Stimulated activated CD4-positive, alpha-beta T cell treated with anti-CD3 and anti-CD28 coated beads, Interleukin-1b, Interleukin-23, amount 100 ng/mL, for 4 hours (primary cell): Measurements from ENCODE around the gene SLC39A9.
A peak's percentile ranks its signal among the peaks of the same experiment; 100 is the strongest.

Experiments used
- DNase-seq, 2 donors: peaks; one replicate each; pipeline ENCODE4 v3.0.0-alpha.2; 2020; ENCODE audit warnings: low read depth in 2 of 2

SLC39A9 gene

DNA sequence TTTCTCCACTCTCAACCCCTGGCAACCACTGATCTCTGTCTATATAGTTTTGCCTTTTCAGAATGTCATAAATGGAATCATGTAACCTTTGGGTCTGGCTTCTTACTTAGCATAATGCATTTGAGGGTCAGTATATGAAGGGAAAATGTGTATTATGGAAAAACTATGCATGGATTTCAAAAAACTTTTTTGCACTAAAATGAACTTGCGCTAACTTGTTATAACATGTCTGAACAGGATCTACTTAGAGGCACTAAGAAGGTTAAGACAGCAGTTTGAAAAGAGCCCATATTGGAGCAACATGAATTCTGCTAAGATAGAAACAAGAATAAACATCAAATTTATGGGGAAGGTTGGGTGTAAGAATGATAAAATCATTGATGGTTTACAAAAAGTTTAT, 29.1 kb downstream of the SLC39A9 start:
- no peak for DNase-seq

DNA sequence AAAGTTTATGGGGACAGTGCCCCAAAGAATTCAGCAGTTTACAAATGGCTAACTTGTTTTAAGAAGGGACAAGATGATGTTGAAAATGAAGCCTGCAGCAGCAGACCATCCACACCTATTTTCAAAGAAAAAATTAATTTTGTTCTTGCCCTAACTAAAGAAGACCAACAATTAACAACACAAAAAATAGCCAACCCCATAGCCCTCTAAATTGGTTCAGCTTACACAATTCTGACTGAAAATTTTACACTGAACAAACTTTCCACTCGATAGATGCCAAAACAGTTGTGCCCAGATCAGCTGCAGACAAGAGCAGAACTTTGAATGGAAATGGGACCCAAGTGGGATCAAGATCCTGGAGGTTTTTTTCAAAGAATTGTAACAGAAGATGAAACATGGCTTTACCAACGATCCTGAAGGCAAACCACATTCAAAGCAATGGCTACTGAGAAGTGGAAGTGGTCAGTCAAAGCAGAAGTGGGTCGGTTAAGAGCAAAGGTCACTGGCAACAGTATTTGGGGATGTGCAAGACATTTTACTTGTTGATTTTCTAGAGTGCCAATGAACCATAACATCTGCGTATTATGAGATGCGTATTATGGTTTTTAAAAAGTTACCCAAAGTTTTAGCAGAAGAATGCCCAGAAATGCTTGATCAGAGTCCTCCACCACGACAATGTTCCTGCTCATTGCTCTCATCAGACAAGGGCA, 30.0 kb downstream of the SLC39A9 start:
- no peak for DNase-seq

GRCh38 chr14:69429643-69430042, 31.2 kb downstream of the SLC39A9 start:
- DNase-seq = no peak

- no peak for DNase-seq
Measured at GRCh38 chr14:69430306-69430939, 31.9 kb downstream of the SLC39A9 start.

DNA sequence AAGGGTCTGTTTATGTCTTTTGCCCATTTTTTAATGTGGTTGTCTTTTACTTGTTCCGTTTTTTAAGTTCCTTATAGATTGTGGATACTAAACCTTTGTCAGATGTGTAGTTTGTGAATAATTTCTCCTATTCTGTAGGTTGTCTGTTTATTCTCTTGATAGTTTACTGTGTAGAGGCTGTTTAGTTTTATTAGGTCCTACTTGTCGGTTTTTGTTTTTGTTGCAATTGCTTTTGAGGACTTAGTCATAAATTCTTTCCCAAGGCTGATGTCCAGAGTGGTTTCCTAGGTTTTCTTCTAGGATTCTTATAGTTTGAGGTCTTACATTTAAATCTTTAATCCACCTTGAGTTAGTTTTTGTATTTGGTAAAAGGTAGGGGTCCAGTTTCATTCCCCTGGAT, 33.9 kb downstream of the SLC39A9 start:
- DNase-seq = no peak

DNA sequence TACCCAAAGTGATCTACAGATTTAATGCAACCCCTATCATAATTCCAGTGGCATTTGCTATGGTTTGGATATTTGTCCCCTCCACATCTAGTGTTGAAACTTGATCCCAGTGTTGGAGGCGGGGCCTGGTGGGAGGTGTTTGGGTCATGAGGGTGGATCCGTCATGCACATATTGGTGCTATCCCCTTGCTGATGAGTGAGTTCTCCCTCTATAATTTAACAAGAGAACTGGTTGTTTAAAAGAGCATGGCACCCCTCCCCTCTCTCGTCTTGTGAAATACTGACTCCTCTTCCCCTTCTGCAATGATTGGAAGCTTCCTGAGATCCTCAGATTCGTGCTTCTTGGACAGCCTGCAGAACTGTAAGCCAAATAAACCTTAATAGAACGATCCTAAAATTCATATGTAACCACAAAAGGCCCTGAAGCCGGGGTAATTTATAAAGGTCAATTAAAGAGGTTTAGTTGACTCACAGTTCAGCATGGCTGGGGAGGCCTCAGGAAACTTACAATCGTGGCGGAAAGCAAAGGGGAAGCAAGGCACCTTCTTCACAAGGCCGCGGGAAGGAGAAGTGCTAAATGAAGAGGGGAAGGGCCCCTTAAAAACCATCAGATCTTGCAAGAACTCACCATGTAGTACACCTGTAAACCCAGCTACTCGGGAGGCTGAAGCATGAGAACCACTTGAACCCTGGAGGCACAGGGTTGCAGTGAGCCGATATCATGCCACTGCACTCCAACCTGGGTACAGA, 41.2 kb downstream of the SLC39A9 start:
- no peak for DNase-seq

GRCh38 chr14:69441948-69442347, 43.5 kb downstream of the SLC39A9 start:
- DNase-seq = no peak

GRCh38 chr14:69443296-69443805, 44.9 kb downstream of the SLC39A9 start:
- no peak for DNase-seq

DNA sequence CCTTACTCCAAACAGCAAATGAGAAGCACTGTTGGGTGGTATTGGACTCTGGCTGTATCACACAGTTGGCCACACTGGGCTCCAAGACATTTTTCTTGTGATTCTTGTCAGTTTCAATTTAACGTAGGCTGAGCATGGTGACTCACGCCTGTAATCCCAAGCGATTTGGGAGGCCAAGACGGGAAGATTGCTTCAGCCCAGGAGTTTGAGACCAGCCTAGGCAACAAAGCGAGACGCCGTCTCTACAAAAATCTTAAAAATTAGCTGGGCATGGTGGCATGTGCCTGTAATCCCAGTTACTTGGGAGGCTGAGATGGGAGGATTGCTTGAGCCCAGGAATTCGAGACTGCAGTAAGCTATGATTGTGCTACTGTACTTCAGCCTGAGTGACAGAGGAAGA, 50.7 kb downstream of the SLC39A9 start:
- no peak for DNase-seq

- DNase-seq = no peak
Measured at GRCh38 chr14:69451941-69452340, 53.4 kb downstream of the SLC39A9 start.

DNA sequence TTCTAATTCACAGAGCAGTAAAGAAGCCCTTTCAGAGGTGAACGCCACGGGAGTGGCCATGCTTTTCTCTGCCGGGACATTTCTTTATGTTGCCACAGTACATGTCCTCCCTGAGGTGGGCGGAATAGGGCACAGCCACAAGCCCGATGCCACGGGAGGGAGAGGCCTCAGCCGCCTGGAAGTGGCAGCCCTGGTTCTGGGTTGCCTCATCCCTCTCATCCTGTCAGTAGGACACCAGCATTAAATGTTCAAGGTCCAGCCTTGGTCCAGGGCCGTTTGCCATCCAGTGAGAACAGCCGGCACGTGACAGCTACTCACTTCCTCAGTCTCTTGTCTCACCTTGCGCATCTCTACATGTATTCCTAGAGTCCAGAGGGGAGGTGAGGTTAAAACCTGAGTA, 59.9 kb downstream of the SLC39A9 start:
- DNase-seq = no peak

GRCh38 chr14:69459122-69459521, 60.6 kb downstream of the SLC39A9 start:
- no peak for DNase-seq

DNA sequence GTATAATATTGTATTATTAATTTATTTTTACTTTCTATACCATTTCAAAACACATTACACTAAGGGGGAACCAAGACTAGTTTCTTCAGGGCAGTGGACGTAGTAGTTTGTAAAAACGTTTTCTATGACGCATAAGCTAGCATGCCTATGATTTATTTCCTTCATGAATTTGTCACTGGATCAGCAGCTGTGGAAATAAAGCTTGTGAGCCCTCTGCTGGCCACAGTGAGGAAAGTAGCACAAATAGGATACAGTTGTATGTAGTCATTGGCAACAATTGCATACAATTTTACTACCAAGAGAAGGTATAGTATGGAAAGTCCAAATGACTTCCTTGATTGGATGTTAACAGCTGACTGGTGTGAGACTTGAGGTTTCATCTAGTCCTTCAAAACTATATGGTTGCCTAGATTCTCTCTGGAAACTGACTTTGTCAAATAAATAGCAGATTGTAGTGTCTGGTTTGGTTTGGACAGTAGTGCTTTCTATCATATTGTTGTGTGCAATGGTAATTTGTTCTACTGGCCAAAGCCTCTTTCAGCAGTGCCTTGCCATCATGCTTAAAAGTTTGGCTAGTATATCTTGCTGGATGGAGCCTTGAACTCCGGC, 61.7 kb downstream of the SLC39A9 start:
- DNase-seq = peak; percentile 32 to 40

- DNase-seq = no peak
Measured at GRCh38 chr14:69464379-69464778, 65.9 kb downstream of the SLC39A9 start.

- DNase-seq = no peak
Measured at GRCh38 chr14:69464829-69465228, 66.3 kb downstream of the SLC39A9 start.

DNA sequence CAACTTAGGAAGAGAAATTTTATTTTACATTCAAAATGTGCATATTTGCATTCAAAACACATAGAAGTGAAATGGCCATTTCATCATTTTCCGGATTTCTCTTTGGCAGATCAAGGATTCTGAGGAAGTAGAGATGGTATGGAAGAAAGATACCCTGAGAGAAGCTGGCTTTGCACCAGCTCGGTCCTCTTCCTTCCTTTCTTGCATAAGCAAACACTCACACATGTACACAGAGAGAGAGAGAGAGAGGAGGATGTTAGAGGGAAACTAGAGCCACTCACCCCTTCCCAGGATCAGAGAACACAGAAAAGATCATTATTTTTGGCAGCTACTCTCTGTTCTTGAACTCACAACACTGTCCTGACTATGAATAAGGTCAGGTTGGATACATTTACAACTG, 70.5 kb downstream of the SLC39A9 start:
- no peak for DNase-seq

DNA sequence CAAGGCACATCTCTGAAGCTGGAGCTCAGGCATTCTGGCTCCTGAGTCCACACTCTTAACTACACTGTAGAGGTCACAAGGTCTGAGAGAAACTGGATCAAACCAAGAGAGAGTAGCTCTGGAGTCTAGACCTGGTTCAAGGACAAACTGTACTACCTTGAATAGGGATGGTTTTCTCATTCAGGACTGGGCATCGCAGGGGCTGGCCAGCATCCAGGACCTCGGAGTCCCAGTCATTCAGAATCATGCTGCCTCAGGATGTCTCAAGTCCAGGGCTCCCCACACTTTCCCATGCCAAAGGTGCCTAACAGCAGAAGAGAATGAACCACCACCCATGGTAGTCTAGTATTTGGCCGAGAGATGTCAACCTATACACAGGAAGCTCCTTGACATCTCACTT, 72.9 kb downstream of the SLC39A9 start:
- no peak for DNase-seq

- DNase-seq = no peak
Measured at GRCh38 chr14:69471916-69472315, 73.4 kb downstream of the SLC39A9 start.

DNA sequence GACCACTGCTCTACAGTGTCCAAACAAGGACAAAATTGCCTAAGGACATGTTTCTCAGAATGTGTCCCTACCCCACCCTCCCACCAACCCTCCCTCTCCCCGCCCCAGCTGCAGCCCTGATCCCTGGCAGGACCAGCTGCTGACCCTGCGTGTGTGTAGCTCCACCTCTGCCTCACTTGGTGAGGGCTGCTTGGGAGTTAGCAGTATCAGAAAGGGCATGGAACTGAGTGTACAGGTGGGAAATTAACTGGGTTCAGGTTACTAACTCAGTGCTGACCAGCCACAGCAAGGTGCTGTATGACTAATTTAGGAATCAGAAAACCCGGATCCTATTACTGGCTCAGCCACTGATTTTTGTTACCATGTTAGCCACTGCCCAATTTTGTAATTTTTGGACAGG, 74.8 kb downstream of the SLC39A9 start:
- DNase-seq = no peak

DNA sequence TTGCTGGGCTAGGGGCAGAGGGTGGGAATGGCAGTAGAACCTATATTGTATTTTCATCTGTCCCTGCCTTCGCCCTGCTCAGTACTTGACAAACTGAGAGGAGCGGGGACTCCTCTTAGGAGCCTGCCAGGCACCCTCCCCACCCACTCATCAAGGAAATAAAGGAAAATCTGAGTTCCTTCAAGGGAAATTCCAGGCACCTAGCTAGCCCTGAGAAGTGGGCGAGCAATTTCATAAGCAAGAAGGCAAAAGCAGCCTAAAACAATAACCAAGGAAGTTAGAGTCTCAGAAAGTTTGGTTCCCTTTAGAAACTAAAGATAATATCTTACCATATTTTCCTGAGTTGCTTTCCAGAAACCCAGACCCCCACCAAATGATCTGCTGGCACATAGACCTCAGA, 75.5 kb downstream of the SLC39A9 start:
- DNase-seq = no peak

- no peak for DNase-seq
Measured at GRCh38 chr14:69475194-69475818, 76.8 kb downstream of the SLC39A9 start.
